WTC11 (cell line): ENCODE results near the gene PRDM15.

Experiments used
- CREM ChIP-seq: sonication (generic); formaldehyde crosslinking; IDR thresholded peaks from 2 replicates; pipeline ENCODE4 v1.8.1; 2022; ENCODE audit warnings: mild to moderate bottlenecking, missing genetic modification reagents, moderate library complexity
- FOXK1 ChIP-seq: sonication (generic); formaldehyde crosslinking; IDR thresholded peaks from 2 replicates; pipeline ENCODE4 v1.8.0; 2022; ENCODE audit warnings: mild to moderate bottlenecking, moderate library complexity, missing genetic modification reagents
- GRHL2 ChIP-seq: fragments of 250-450 bp; sonication (Bioruptor Pico); IDR thresholded peaks from 2 replicates; pipeline ENCODE4 v1.8.0; 2022; ENCODE audit warnings: mild to moderate bottlenecking, moderate library complexity; ENCODE audit not compliant: insufficient replicate concordance, severe bottlenecking
- IRF2 ChIP-seq: sonication (generic); formaldehyde crosslinking; IDR thresholded peaks from 2 replicates; pipeline ENCODE4 v1.8.0; 2022; ENCODE audit warnings: low read depth, missing genetic modification reagents, borderline replicate concordance
- JUN ChIP-seq: sonication (generic); formaldehyde crosslinking; IDR thresholded peaks from 2 replicates; pipeline ENCODE4 v1.8.0; 2023; ENCODE audit warnings: mild to moderate bottlenecking, missing genetic modification reagents
- NR2C2 ChIP-seq: sonication (generic); formaldehyde crosslinking; IDR thresholded peaks from 2 replicates; pipeline ENCODE4 v1.8.0; 2022; ENCODE audit warnings: mild to moderate bottlenecking, missing genetic modification reagents
- ZBTB21 ChIP-seq: sonication (generic); formaldehyde crosslinking; IDR thresholded peaks from 2 replicates; pipeline ENCODE4 v1.8.1; 2023; ENCODE audit warnings: mild to moderate bottlenecking, missing genetic modification reagents, borderline replicate concordance
- ZNF423 ChIP-seq: fragments of 250-450 bp; sonication (Bioruptor Pico); IDR thresholded peaks from 2 replicates; pipeline ENCODE4 v2.1.2; 2022; ENCODE audit warnings: mild to moderate bottlenecking, moderate library complexity
- TF ChIP-seq, protein P1 (sequence below): sonication (generic); formaldehyde crosslinking; IDR thresholded peaks from 2 replicates; pipeline ENCODE4 v1.8.1; 2023; ENCODE audit warnings: mild to moderate bottlenecking, missing genetic modification reagents
- TF ChIP-seq, protein P2 (sequence below): fragments of 200-600 bp; IDR thresholded peaks from 2 replicates; pipeline ENCODE4 v1.8.0; 2022; ENCODE audit warnings: antibody characterized with exemption
- TF ChIP-seq, protein P3 (sequence below): sonication (generic); formaldehyde crosslinking; IDR thresholded peaks from 2 replicates; pipeline ENCODE4 v1.8.1; 2022; ENCODE audit warnings: mild to moderate bottlenecking, missing genetic modification reagents, moderate library complexity, borderline replicate concordance
- TF ChIP-seq, protein P4 (sequence below): sonication (generic); formaldehyde crosslinking; IDR thresholded peaks from 2 replicates; pipeline ENCODE4 v1.8.1; 2023; ENCODE audit warnings: mild to moderate bottlenecking, missing genetic modification reagents, moderate library complexity
- TF ChIP-seq, protein P5 (sequence below): sonication (generic); formaldehyde crosslinking; IDR thresholded peaks from 2 replicates; pipeline ENCODE4 v1.8.0; 2022; ENCODE audit warnings: mild to moderate bottlenecking, missing genetic modification reagents
- TF ChIP-seq, protein P6 (sequence below): sonication (generic); formaldehyde crosslinking; IDR thresholded peaks from 2 replicates; pipeline ENCODE4 v1.8.1; 2022; ENCODE audit warnings: missing genetic modification reagents, borderline replicate concordance

DNA sequence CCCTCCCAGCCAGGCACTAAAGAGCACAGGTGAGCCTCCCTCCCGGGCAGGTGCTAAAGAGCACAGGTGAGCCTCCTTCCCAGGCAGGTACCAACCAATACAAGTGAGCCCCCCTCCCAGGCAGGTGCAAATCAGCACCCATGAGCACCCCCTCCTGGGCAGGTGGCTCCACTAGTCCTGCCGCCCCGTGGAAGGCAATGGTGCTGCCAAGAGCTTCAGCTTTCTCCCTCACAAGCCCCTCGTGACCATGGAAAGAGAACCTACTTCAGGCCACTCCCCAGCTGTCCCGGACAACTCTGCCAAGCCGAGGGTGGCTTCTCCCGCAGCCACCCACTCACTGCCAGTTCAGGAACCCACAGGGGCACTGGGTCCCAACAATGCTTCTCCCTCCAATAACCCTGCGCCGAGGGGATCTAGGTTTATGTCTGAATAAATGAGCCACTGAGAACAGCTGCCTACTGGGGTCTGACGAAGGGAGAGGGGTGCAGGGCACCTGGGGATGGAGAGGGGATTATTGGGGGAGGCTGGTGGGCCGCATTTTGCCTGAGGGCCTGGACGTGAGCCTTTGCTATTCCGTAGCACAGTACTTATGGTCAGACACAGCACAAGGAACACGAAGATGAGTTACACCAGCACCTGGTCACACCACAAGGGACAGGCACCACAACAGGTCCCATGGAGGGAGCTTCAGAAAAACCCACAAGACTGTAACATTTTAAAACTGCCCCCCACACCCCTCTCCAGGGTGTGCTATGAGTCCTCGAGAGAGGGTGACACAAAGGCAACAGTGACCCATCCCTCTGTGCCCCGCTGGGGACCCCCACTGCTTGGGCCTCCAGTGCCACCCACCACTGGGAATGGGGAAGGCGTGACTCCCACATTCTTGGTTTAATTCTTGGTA, 46.3 kb downstream of the PRDM15 start:
- TF ChIP-seq JUN (no peak), NR2C2 (CRISPR knock-in tag) (no peak), FOXK1 (CRISPR knock-in tag) (no peak), ZNF423 (no peak), IRF2 (no peak), GRHL2 (CRISPR knock-in tag) (no peak), CREM (no peak), ZBTB21 (CRISPR knock-in tag) (no peak)
- TF ChIP-seq, protein P1, sequence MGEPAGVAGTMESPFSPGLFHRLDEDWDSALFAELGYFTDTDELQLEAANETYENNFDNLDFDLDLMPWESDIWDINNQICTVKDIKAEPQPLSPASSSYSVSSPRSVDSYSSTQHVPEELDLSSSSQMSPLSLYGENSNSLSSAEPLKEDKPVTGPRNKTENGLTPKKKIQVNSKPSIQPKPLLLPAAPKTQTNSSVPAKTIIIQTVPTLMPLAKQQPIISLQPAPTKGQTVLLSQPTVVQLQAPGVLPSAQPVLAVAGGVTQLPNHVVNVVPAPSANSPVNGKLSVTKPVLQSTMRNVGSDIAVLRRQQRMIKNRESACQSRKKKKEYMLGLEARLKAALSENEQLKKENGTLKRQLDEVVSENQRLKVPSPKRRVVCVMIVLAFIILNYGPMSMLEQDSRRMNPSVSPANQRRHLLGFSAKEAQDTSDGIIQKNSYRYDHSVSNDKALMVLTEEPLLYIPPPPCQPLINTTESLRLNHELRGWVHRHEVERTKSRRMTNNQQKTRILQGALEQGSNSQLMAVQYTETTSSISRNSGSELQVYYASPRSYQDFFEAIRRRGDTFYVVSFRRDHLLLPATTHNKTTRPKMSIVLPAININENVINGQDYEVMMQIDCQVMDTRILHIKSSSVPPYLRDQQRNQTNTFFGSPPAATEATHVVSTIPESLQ, result no peak
- TF ChIP-seq, protein P2, sequence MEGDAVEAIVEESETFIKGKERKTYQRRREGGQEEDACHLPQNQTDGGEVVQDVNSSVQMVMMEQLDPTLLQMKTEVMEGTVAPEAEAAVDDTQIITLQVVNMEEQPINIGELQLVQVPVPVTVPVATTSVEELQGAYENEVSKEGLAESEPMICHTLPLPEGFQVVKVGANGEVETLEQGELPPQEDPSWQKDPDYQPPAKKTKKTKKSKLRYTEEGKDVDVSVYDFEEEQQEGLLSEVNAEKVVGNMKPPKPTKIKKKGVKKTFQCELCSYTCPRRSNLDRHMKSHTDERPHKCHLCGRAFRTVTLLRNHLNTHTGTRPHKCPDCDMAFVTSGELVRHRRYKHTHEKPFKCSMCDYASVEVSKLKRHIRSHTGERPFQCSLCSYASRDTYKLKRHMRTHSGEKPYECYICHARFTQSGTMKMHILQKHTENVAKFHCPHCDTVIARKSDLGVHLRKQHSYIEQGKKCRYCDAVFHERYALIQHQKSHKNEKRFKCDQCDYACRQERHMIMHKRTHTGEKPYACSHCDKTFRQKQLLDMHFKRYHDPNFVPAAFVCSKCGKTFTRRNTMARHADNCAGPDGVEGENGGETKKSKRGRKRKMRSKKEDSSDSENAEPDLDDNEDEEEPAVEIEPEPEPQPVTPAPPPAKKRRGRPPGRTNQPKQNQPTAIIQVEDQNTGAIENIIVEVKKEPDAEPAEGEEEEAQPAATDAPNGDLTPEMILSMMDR, result no peak
- TF ChIP-seq, protein P3, sequence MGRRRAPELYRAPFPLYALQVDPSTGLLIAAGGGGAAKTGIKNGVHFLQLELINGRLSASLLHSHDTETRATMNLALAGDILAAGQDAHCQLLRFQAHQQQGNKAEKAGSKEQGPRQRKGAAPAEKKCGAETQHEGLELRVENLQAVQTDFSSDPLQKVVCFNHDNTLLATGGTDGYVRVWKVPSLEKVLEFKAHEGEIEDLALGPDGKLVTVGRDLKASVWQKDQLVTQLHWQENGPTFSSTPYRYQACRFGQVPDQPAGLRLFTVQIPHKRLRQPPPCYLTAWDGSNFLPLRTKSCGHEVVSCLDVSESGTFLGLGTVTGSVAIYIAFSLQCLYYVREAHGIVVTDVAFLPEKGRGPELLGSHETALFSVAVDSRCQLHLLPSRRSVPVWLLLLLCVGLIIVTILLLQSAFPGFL (CRISPR knock-in tag), result no peak
- TF ChIP-seq, protein P4, sequence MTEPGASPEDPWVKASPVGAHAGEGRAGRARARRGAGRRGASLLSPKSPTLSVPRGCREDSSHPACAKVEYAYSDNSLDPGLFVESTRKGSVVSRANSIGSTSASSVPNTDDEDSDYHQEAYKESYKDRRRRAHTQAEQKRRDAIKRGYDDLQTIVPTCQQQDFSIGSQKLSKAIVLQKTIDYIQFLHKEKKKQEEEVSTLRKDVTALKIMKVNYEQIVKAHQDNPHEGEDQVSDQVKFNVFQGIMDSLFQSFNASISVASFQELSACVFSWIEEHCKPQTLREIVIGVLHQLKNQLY (CRISPR knock-in tag), result no peak
- TF ChIP-seq, protein P5, sequence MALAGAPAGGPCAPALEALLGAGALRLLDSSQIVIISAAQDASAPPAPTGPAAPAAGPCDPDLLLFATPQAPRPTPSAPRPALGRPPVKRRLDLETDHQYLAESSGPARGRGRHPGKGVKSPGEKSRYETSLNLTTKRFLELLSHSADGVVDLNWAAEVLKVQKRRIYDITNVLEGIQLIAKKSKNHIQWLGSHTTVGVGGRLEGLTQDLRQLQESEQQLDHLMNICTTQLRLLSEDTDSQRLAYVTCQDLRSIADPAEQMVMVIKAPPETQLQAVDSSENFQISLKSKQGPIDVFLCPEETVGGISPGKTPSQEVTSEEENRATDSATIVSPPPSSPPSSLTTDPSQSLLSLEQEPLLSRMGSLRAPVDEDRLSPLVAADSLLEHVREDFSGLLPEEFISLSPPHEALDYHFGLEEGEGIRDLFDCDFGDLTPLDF (CRISPR knock-in tag), result no peak
- TF ChIP-seq, protein P6, sequence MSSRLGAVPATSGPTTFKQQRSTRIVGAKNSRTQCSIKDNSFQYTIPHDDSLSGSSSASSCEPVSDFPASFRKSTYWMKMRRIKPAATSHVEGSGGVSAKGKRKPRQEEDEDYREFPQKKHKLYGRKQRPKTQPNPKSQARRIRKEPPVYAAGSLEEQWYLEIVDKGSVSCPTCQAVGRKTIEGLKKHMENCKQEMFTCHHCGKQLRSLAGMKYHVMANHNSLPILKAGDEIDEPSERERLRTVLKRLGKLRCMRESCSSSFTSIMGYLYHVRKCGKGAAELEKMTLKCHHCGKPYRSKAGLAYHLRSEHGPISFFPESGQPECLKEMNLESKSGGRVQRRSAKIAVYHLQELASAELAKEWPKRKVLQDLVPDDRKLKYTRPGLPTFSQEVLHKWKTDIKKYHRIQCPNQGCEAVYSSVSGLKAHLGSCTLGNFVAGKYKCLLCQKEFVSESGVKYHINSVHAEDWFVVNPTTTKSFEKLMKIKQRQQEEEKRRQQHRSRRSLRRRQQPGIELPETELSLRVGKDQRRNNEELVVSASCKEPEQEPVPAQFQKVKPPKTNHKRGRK (CRISPR knock-in tag), result no peak
